ENCODE measurements around the gene KRI1.

- no peak for TF ChIP-seq CTCF (IDR thresholded peaks at IDR 0.05; ENCODE audit: low read depth, low read length, missing input control)
- TF ChIP-seq RAD21 (IDR thresholded peaks at IDR 0.05) = no peak
- no peak for TF ChIP-seq TAF1 (conservative IDR thresholded peaks at IDR 0.05)
- no peak for TF ChIP-seq SP1 (IDR thresholded peaks at IDR 0.05)
- TF ChIP-seq EGR1 (IDR thresholded peaks at IDR 0.05; ENCODE audit: low read depth in 2 of 2) = no peak
- no peak for TF ChIP-seq MAX (IDR thresholded peaks at IDR 0.05)
- TF ChIP-seq YY1 (IDR thresholded peaks at IDR 0.05) = no peak
- no peak for TF ChIP-seq REST (IDR thresholded peaks at IDR 0.05)
- TF ChIP-seq HNF4G (IDR thresholded peaks at IDR 0.05) = no peak
- no peak for TF ChIP-seq FOXA2 (IDR thresholded peaks at IDR 0.05)
Measured at GRCh38 chr19:10604460-10604980, 38.7 kb upstream of the KRI1 start.
